ENCODE results near the gene MYOG.

Gene MYOG

GRCh38 chr1:203046984-203047630 lies 38.7 kb downstream of the MYOG start:
- DNase-seq (ENCODE audit: low read depth in 3 of 3), result no peak

GRCh38 chr1:203045821-203046594 lies 39.8 kb downstream of the MYOG start:
- no peak for DNase-seq (ENCODE audit: low read depth in 3 of 3)

- DNase-seq (ENCODE audit: low read depth in 3 of 3), result no peak
These were observed 40.5 kb downstream of the MYOG start for GRCh38 chr1:203045336-203045735.

DNA sequence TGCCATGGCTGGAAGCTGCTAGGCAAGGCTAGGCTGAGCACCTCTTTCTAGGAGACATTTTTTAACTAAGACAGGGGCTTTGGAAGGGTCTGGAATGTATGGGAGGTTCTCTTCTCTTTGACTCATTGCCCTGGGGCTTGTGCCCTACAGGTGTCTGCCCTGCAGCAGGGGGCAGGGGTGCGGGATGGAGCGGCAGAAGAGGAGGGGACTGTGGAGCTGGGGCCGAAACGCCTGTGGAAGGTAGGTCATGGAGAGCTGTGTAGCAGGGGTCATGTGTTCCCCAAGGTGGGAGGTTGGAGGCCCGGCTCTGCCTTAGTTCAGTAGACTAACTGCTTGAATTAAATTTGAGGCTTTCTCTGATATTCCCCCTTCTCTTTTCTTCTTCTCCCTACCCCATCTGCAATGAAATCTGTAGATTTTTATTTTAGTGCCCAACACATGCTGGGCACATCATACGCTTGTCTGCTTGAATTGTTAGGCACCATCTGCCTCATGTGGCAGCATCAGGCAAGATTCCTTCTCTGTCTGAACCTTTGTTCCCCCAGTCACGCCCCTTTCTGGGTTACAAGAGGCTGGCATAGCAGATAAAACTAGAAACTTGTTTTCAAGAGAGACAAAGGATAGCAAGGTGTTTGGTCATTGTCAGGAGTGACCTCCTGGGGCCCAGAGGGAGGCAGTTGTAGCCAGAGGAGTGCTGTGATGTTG lies 41.1 kb downstream of the MYOG start:
- no peak for DNase-seq (ENCODE audit: low read depth in 3 of 3)

DNA sequence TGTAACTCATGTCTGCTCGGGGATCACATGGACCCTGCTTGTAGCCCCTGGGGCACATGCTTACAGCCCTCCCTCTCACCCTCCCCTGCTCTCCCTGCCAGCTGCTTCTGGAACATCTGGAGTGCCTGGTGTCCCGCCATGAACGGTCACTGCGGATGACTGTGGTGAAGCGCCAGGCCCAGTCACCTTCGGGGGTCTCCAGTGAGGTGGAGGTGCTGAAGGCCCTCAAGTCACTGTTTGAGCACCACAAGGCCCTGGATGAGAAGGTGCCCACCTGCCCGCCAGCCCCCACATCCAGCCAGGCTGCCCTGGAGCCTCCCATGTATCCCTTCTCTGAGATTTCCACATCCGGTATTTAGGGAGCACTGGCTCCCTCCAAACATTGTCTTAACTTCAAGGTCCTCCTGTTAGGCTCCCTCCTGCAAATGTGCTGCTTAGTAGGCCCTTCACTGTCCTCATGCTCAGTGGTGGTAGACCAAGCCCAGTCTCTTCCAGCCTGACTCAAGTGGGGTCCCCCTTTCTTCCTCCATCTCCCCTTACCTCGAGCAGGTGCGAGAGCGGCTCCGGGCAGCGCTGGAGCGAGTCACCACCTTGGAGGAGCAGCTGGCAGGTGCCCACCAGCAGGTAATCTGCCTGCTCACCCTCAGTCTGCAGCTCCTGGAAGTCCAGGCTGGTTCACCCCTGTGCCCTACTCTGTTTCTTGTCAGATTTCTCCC lies 41.8 kb downstream of the MYOG start:
- no peak for DNase-seq (ENCODE audit: low read depth in 3 of 3)

DNA sequence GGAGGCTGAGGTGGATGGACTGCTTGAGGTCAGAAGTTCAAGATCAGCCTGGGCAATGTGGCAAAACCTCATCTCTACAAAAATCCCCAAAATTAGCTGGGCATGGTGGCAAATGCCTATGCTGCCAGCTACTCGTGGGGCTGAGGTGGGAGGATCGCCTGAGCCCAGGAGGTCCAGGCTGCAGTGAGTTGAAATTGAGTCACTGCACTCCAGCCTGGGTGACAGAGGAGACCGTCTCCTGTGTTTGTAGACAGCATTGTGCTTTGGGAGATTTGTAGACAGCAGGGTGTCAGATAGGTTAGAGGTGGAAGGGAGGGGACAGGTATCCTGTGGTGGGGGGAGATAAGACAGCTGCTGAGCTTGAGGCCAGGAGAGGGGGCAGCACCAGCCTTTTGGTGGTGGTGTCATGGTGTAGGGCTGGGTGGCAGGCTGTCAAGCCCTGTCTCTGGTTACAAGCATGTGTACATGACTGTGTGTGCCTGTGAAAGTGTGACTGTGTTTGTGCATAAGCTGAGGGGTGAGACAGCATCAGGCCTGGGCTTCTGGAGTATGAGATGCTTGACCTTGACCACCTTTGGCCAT lies 44.4 kb downstream of the MYOG start:
- DNase-seq (ENCODE audit: low read depth in 3 of 3), result no peak

DNA sequence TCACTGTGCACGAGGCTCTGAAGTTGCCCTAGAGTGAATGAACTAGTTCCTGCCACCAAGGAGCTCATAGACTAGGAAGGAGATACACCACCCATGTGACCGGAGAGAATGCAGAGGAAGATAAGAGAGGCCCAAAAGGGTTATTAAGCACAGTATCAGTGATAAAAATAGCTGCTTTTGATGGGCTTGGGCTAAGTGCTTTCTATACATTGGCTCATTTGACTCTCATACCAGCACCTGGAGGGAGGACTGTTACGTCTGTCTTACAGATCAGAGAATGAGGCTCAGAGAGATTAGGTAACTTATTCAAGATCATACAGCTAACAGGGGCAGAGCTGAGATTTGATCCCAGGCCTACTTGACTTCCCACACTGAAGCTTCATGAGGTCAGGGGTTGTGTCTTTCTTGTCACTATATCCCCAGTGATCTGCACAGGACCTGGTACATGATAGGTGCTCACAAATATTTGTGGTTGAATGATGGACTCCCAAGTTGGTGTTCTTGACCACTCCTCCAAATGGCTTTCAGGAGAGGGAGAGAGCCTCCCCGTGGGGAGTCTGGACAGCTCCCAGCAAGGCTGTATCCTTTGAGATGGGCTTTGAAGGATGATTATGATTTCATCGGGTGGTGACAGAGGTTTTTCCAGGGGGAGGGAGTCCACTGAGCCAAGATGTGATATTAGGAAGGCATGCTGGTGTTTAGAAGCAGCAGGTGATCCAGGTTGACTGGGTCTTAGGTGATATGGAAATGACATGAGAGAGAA lies 45.1 kb downstream of the MYOG start:
- DNase-seq (ENCODE audit: low read depth in 3 of 3), result no peak

GRCh38 chr1:203039609-203040512 lies 46.0 kb downstream of the MYOG start:
- no peak for DNase-seq (ENCODE audit: low read depth in 3 of 3)

DNA sequence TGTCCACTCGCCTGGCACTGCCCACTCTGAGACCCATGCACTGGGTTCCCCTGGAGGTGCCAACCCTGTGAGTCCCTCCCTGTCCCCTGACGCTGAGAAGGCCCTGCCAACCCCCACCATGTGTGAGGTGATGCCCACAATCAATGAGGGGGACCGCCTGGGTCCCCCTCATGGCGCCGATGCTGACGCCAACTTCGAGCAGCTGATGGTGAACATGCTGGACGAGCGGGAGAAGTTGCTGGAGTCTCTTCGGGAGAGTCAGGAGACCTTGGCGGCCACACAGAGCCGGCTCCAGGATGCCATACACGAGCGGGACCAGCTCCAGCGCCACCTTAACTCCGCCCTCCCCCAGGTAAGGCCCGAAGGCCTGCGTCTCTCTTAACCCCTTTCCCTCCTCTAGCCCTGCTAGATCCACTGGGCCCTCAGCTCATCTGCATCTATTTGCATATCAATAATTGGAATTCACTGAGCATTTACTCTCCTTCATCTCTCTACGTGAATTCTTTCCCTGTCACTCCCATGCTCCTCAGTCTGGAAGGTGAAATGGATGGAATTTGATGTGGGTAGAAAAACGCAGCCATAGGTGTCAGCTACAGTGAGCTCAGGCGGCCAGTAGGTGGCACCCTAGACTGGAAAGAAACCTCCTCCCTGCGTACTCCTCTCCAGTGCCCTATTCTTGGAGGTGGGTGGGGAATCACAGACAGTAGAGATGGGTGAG lies 46.8 kb downstream of the MYOG start:
- DNase-seq (ENCODE audit: low read depth in 3 of 3), result peak; percentile 38 to 46 (median 46)

GRCh38 chr1:203038217-203038741 lies 47.5 kb downstream of the MYOG start:
- no peak for DNase-seq (ENCODE audit: low read depth in 3 of 3)

GRCh38 chr1:203037509-203038190 lies 48.2 kb downstream of the MYOG start:
- DNase-seq (ENCODE audit: low read depth in 3 of 3), result no peak

DNA sequence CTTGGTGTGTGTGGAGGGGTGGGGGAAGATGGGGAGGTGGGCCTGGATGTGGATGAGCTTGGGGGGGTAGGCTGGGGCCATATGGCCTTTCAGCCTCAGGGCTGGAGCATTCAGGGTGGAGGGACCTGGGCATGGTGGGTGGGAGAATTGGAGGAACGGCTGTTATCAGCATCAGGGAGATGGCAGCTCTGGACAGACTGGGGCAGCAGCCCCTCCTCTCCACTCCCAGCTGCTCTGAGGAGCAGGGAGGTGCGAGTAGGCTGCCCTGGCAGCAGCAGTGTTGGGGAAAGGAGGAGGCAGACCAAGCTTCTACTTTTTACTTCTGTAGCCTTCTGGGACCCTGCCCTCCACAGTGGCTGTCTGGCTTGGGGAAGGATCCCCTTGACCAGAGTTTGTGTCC lies 49.3 kb downstream of the MYOG start:
- DNase-seq (ENCODE audit: low read depth in 3 of 3), result no peak

DNA sequence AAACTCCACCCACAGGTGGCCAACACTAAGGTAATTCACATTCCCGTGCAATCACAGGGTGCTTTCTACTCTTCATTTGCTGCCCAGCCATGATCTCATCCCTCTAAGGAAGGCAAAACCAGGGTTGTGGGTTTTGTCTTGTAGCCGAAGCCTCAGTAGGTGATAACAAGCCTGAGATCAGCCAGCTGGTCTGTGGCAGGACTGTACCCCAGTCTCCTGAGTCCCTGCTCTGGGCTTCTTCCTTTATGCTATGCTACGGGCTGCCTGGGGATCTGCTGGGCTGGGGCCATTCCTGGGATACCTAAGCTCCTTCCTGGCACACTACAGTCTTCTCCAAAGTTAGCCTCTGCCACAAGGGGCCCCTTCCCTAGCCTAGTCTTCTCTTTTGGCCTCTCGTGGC lies 49.7 kb downstream of the MYOG start:
- no peak for DNase-seq (ENCODE audit: low read depth in 3 of 3)

GRCh38 chr1:203035111-203036000 lies 50.5 kb downstream of the MYOG start:
- DNase-seq (ENCODE audit: low read depth in 3 of 3), result no peak

DNA sequence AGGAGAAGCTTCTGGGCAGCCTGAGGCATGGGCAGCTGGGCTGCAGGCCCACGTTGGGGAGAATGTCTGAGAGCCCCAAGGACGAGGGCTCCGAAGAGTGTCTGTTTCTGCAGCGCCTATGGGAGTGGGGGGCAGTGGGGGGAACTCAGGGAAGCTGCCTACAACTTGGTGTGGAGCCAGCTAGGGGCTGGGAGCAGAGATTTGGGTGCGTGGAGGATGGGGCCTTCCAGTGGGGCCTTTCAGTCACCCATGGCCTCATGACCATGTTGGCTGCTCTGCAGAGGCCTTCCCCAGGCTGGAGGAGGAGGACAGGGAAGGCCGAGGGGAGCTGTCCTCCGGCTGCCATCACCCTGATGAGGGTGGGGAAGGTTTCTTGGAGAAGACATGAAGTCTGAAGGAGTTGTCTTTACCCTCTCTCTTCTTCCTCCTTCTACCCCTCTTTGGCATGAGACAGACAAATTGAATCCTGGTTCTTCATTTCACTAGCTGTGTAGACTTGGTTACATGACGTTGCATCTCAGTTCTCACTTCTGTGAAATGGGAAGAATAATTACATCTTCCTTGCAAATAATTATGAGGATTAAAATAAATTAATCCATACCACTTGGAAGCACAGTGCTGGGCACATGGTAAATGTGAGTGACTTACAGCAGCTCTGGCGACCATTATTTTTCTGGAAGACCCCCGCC lies 51.2 kb downstream of the MYOG start:
- no peak for DNase-seq (ENCODE audit: low read depth in 3 of 3)

- no peak for DNase-seq (ENCODE audit: low read depth in 3 of 3)
These were observed 51.9 kb downstream of the MYOG start for GRCh38 chr1:203033917-203034316.

DNA sequence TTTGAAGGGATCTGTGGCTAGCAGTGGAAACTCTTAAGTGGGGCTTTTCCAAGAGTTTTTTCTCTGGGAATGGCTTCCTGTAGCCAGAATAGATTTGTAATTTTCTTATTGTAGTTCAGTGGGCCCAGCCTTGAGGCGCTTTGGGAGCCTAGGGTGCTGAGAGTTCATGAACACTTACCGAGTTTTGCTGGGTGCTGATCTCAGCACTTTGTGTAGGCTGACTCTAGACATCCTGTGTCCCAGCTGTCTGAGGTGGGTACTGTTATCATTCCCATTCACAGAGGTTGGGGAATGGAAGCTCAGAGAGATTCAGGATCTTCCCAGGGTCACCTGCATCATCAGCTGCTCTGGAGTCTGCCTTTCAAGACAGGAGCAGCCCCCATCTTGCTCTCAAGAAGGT lies 52.5 kb downstream of the MYOG start:
- DNase-seq (ENCODE audit: low read depth in 3 of 3), result no peak

All from stimulated activated CD4-positive, alpha-beta T cell treated with anti-CD3 and anti-CD28 coated beads, TNF-alpha, amount 100 ng/mL, for 4 hours (primary cell).